Mesodermal cell (in vitro differentiated cells): ENCODE data around the gene ZER1.

ENCODE experiments used
- H3K27ac ChIP-seq: 2 replicates; pipeline ENCODE4 v1.7.0; 2013; ENCODE audit warnings: mild to moderate bottlenecking, low read depth, low read length, moderate library complexity; ENCODE audit not compliant: severe bottlenecking
- H3K36me3 ChIP-seq: 2 replicates; pipeline ENCODE4 v1.7.1; 2013; ENCODE audit warnings: mild to moderate bottlenecking, low read length, moderate library complexity; ENCODE audit not compliant: control insufficient read depth, insufficient read depth
- H3K4me1 ChIP-seq: one replicate; pipeline ENCODE4 v1.7.1; 2013; ENCODE audit warnings: mild to moderate bottlenecking, low read length; ENCODE audit not compliant: insufficient read depth, control insufficient read depth, poor library complexity, severe bottlenecking
- H3K4me3 ChIP-seq: 2 replicates; pipeline ENCODE4 v1.7.0; 2013; ENCODE audit warnings: low read length, control low read depth, mild to moderate bottlenecking; ENCODE audit not compliant: insufficient read depth, poor library complexity, severe bottlenecking; ENCODE audit errors: extremely low read depth
- H3K9me3 ChIP-seq: 2 replicates; pipeline ENCODE4 v1.7.1; 2013; ENCODE audit warnings: mild to moderate bottlenecking, low read length, moderate library complexity; ENCODE audit not compliant: control insufficient read depth
- WGBS, 2 experiments: methylation state at CpG; one replicate each; pipeline ENCODE4 v1.1.5; 2013; ENCODE audit warnings: missing lambda C conversion rate in 2 of 2; ENCODE audit not compliant: insufficient coverage in 2 of 2; 5-methylcytosine and 5-hydroxymethylcytosine counted together

Gene ZER1

DNA sequence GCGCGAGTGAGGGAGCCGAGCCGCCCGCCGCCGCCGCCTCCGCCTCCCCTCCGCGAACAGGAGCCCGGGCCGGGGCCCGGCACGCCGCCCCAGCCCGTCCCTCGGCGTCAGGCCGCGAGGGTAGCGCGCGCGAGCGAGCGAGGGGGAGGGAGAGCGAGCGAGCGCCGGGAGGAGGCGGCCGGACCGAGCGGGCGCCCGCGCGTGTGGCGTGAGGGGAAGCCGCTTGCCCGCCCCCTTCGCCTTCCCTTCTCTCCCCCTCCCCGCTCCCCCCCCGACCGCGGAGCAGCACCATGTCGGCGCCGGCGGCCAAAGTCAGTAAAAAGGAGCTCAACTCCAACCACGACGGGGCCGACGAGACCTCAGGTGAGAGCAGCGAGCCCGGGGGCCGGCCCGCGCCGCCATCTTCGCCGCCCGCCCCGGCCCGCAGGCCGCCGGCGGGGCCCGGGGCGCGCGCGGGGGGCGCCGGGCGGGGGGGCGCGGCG lies 82.4 kb downstream of the ZER1 start:
- peak overlapping the region; percentile 55 for H3K4me3 ChIP-seq
- peaks cover 39% of the 10 kb centered on the region for H3K36me3 ChIP-seq
- peak overlapping the region; percentile 91 for H3K27ac ChIP-seq
- H3K4me1 ChIP-seq = peaks cover 24% of the 10 kb centered on the region
- H3K9me3 ChIP-seq = no peaks in the 10 kb centered on the region
- WGBS, 2 experiments = 0% methylated on average over 21 to 26 of the region's 80 CpGs

DNA sequence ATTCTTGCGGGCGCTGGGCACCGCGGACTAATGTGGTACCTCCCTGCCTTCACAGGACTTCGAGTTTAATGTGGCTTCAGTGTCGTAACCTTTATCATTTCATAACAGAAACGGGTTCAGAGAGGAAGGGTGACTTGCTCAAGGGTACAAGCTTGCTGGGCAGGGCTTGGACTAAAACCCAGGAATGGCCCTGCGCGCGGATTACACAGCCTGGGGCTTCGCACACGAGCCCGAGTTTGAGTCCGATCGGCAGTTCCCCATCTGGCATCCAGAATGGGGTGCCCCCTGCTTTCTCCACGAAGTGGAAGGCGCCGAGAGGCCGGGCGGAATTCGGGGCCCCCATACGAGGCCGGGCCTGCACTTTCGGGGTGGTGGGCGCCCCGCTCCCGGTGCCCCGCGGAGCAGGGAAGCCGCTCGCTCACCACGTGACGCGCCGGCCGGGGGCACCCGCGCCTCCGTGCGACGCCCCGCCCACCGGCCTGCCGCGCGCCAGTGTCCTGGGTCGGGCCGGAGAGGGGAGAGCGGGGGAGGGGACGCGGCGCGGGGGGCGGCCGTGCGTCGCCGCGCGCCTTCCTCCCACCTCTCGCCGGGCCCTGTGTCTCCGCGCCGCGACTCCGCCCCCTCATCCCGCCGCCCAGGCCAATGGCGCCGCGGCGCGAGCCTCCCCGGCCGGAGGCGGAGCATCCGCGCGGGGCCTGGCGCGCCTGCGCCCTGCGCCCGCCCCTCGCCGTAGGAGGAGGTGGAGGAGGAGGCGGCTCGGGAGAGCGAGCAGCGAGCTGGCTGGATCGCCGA lies 83.0 kb downstream of the ZER1 start, which contains the start of gene SET:
SET (plus strand) TSS at position 722 of the 792 bp plus-strand sequence. CDS start 361 bp downstream, outside the sequence.
- Histone ChIP-seq H3K4me3 (peak within 1 kb of the TSS; percentile 91), H3K27ac (peak within 1 kb of the TSS; percentile 91), H3K36me3 (peaks cover 32% of the 10 kb centered on the region), H3K4me1 (peaks cover 24% of the 10 kb centered on the region), H3K9me3 (no peaks in the 10 kb centered on the region)
- 3 to 7% methylated on average over 47 to 58 of the region's 93 CpGs for whole genome bisulfite sequencing, 2 experiments

DNA sequence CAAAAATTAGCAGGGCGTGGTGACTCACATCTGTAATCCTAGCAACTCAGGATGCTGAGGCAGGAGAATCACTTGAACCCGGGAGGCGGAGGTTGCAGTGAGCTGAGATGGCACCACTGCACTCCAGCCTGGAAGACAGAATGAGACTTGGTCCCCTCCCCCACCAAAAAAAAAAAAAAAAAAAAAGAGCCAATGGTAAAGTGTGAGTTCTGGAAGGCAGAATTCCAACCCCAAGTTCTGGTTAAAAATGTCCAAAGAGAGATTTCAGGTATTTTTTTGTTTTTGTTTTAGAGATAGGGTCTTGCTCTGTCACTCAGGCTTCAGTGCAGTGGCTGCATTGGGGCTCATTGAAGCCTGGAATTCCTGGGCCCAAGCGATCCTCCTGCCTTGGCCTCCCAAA lies 84.3 kb downstream of the ZER1 start:
- H3K4me3 ChIP-seq = no peak overlapping the region
- 86 to 89% methylated on average over 2 to 3 of the region's 4 CpGs for WGBS, 2 experiments
- H3K36me3 ChIP-seq = peaks cover 20% of the 10 kb centered on the region
- no peaks in the 10 kb centered on the region for H3K9me3 ChIP-seq
- peaks cover 23% of the 10 kb centered on the region for H3K4me1 ChIP-seq
- H3K27ac ChIP-seq = no peak overlapping the region

DNA sequence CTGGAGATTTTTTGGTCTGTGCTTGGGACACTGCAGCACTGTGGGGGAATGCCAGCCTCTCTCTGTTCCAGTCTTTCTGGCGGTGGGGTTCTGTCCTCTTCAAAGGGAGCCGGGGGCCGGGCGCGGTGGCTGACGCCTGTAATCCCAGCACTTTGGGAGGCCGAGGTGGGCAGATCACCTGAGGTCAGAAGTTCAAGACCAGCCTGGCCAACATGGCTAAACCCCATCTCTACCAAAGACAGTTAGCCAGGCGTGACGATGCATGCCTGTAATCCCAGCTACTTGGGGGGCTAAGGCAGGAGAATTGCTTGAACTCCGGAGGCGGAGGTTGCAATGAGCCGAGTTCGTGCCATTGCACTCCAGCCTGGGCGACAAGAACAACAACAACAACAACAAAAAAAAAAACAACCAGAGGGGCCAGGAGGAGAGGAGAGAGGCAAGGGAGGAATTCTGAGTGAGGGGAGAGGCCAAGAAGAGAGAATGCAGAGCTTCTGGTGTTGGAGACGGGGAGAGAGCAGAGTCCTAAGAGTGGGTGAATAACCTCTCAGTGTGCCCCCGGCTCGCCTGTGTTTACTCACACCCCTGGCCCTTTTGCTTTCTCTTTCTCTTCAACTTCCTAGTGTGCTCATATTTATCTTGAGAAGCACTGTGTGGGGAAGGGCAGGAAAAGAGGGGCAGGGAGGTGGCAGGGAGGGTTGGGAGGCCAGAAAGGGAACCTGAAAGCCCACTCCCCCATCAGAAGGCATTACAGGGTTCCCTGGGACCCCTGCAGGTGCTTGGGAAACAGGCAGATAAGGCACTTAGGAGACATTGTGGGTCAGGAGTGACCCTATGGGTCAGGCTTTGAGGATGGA lies 85.9 kb downstream of the ZER1 start:
- H3K4me3 ChIP-seq = peak overlapping the region; percentile 8
- no peaks in the 10 kb centered on the region for H3K9me3 ChIP-seq
- 52 to 57% methylated on average over 8 to 10 of the region's 17 CpGs for WGBS, 2 experiments
- H3K36me3 ChIP-seq = peaks cover 4% of the 10 kb centered on the region
- peaks cover 21% of the 10 kb centered on the region for H3K4me1 ChIP-seq
- H3K27ac ChIP-seq = no peak overlapping the region

DNA sequence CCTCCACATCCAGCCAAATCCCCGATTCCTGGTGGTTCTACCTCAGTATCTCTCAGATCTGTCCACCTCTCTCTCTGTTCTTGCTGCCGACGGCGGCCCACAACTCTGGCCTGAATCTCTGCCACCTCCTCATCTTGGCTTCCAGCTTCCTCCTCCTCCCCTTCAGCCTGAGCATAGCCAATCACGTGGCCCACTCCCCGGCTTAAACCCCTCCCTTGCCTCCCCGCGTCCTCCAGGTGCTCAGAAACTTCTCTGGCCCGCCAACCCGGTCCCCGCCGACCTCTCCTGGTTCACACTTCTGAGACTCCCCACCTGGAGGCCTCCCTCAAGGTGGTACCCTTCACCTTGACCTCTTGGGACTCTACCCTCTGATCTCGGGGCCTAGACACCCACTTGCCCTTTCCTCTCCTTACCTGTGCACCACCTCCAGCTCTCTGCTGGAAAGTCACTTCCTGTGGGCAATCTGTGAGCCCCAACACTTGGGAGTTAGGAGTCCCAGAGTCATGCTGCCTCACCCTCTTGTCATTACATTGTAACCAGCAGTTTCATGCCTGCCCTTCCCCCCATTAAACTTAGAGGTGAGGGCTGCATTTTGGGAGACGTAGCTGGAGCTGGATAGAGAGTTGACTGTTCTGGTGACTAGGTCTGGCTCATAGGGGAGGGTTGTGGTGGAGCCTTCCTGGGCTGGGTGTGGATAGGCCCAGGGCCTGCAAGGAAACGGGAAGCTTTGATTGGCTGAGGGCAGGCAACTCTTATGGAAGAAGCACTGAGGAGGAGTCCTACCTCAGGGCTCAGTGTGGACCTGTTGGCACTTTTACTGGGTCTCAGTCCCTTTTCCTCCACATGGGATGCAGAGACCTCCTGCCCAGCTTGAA lies 87.2 kb downstream of the ZER1 start:
- WGBS, 2 experiments = 2 to 4% methylated on average over 15 of the region's 15 CpGs
- Histone ChIP-seq H3K36me3 (no peaks in the 10 kb centered on the region), H3K4me1 (peaks cover 21% of the 10 kb centered on the region), H3K9me3 (no peaks in the 10 kb centered on the region), H3K4me3 (peak overlapping the region; percentile 65), H3K27ac (peak overlapping the region; percentile 76)

DNA sequence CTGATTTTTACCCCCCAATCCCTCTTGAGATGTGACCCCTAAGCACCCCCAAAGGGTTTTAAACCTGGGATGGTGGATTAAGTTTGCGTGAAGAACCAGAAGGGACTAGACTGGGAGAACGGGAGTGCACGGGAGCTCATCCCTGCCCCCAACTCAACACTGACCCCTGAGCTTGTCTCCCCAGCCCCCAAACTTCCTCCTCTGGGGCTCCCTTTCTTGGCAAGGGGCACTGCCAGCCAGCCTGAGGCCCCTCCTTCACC lies 87.7 kb downstream of the ZER1 start:
- no peaks in the 10 kb centered on the region for H3K36me3 ChIP-seq
- peak overlapping the region; percentile 76 for H3K27ac ChIP-seq
- H3K4me3 ChIP-seq = peak overlapping the region; percentile 65
- peaks cover 21% of the 10 kb centered on the region for H3K4me1 ChIP-seq
- 0% methylated on average over 1 to 2 of the region's 3 CpGs for WGBS, 2 experiments
- no peaks in the 10 kb centered on the region for H3K9me3 ChIP-seq

DNA sequence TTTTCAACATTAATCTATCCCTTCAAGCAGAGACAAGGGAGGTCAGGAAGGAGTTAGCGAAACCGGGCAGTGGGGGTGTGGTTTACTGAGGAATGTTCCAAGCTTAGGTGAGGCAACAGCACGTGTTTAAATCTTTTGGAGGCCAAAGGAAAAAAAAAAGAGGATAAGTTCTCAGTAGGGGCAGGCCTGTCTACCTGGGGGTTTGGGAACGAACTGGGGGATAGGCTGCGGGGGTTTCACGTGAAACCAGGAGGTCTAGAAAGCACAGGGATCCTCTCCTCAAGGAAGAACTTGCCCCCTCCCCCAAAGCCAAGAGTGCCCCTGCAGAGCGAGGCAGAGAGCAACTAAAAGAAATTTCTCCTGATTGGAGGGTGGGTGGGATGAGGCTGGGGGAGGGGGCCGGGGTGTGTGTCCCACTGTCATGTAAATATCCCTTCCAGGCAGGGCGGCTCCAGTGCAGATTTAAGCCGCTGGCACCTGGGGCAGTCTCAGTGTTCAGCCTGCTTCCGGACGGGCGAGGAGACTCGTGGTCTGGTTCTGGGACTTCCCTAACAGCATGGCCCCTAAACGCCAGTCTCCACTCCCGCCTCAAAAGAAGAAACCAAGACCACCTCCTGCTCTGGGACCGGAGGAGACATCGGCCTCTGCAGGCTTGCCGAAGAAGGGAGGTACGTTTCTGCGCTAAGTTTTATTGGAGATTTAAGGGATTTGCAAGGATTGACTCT lies 88.2 kb downstream of the ZER1 start:
- 2 to 3% methylated on average over 13 of the region's 21 CpGs for WGBS, 2 experiments
- Histone ChIP-seq H3K4me3 (peak overlapping the region; percentile 65), H3K4me1 (peaks cover 21% of the 10 kb centered on the region), H3K9me3 (no peaks in the 10 kb centered on the region), H3K36me3 (no peaks in the 10 kb centered on the region), H3K27ac (peak overlapping the region; percentile 76)
